ENCODE measurements around the gene CEPT1. TPM values are rescaled to one million over a fixed set of nuclear protein-coding genes. Genes with fewer than 3 reads are reported as not detected.

CEPT1 gene
- total and polyA plus RNA-seq, 2 of the 8 experiments (the other 6 are each of a cell fraction or from before 2014, with no cell fraction given) = 18.5 to 28.6 TPM

- CTCF ChIA-PET (ENCODE audit: partially characterized antibody) = no interaction called here
- no peak overlapping the region for H3K27ac ChIP-seq (ENCODE audit: low read depth, low read length)
Measured at GRCh38 chr1:111157431-111157830, 17.4 kb downstream of the CEPT1 start.

More at GRCh38 chr1:111157431-111157830, 17.4 kb downstream of the CEPT1 start:
- no peaks in the 10 kb centered on the region for H3K27me3 ChIP-seq (replicated peaks in 1 of 4; ENCODE audit: control insufficient read depth in 3 of 4, extremely low read depth in 1 of 4, insufficient read depth in 3 of 4, low read length in 3 of 4)
- no peak overlapping the region for H2BK15ac ChIP-seq (ENCODE audit: low read length)
- no peak overlapping the region for H4K91ac ChIP-seq (replicated peaks; ENCODE audit: insufficient read length, low read length)
- peaks cover 0 to 1% of the 10 kb centered on the region in 2 experiments for H4K20me1 ChIP-seq (replicated peaks in 1 of 2; ENCODE audit: control insufficient read depth in 1 of 2, insufficient read depth in 2 of 2, low read length in 2 of 2)
- no peak overlapping the region for H3K9ac ChIP-seq (replicated peaks in 1 of 4; ENCODE audit: extremely low read depth in 1 of 4, low read depth in 3 of 4, low read length in 3 of 4)
- no peaks in the 10 kb centered on the region for H3K4me1 ChIP-seq (replicated peaks in 1 of 4; ENCODE audit: control insufficient read depth in 3 of 4, insufficient read depth in 4 of 4, low read length in 3 of 4)
- peaks cover 0 to 48% of the 10 kb centered on the region in 2 experiments; a peak in 3 of 4 replicates for H3K79me2 ChIP-seq (ENCODE audit: control insufficient read depth in 1 of 2, insufficient read depth in 2 of 2, low read length in 2 of 2)
- FAIRE-seq (no peak), DNase-seq (ENCODE audit: low read depth in 1 of 2, low spot score in 2 of 2) (no peak)
- H3K4me3 ChIP-seq (ENCODE audit: extremely low read depth in 1 of 4, insufficient read depth in 2 of 4, low read depth in 3 of 4, low read length in 4 of 4) = no peak overlapping the region
- TF ChIP-seq MAX (IDR thresholded peaks at IDR 0.05) (no peak), SP2 (IDR thresholded peaks at IDR 0.05; ENCODE audit: low read length) (no peak), PHF8 (conservative IDR thresholded peaks at IDR 0.05; ENCODE audit: low read depth, low read length) (no peak)
- POLR2A ChIA-PET (ENCODE audit: partially characterized antibody) = no interaction called here
- no peak overlapping the region for H3K56ac ChIP-seq (replicated peaks; ENCODE audit: insufficient read length, low read depth, low read length)
- H4K8ac ChIP-seq (ENCODE audit: extremely low read depth, insufficient read depth, low read length) = no peak overlapping the region
- no peak overlapping the region for H2AFZ ChIP-seq (ENCODE audit: low read length)
- no peak overlapping the region for H3K14ac ChIP-seq (ENCODE audit: insufficient read length)
- no peak overlapping the region for H2BK20ac ChIP-seq (ENCODE audit: low read length)
- H3K23me2 ChIP-seq (ENCODE audit: low read depth, low read length) = no peaks in the 10 kb centered on the region
- no peak overlapping the region for H2BK5ac ChIP-seq (ENCODE audit: low read depth, low read length)
- H2BK120ac ChIP-seq (replicated peaks; ENCODE audit: low read depth, low read length) = no peak overlapping the region
- no peak overlapping the region for H3K18ac ChIP-seq (ENCODE audit: extremely low read depth, low read length)
- no peaks in the 10 kb centered on the region for H3K9me3 ChIP-seq (ENCODE audit: insufficient read depth in 2 of 2, low read depth in 1 of 2, low read length in 1 of 2)
- H2AK5ac ChIP-seq (ENCODE audit: low read depth, low read length) = no peak overlapping the region
- no peak overlapping the region for H3K4ac ChIP-seq (replicated peaks; ENCODE audit: insufficient read length, low read depth, low read length)
- WGBS, 2 experiments (ENCODE audit: extremely low coverage in 1 of 2, insufficient coverage in 1 of 2, insufficient read length in 1 of 2, insufficient replicate concordance in 2 of 2, low coverage in 1 of 2, low lambda C conversion rate in 2 of 2, missing lambda C conversion rate in 1 of 2) = 94% methylated on average over 2 of the region's 2 CpGs; no CpG with 5 or more reads in 1 of the 2 experiments
- no peak overlapping the region for H3K23ac ChIP-seq (ENCODE audit: insufficient read length)
- H3K4me2 ChIP-seq (ENCODE audit: insufficient read depth in 1 of 2, low read depth in 2 of 2, low read length in 2 of 2) = no peak overlapping the region
- H3K36me3 ChIP-seq (ENCODE audit: control insufficient read depth in 2 of 4, insufficient read depth in 4 of 4, low read length in 3 of 4) = peaks cover 0 to 20% (median 3%) of the 10 kb centered on the region in 4 experiments; a peak in 3 of 8 replicates
- no peak overlapping the region for H2BK12ac ChIP-seq (ENCODE audit: low read depth, low read length)
- no peak overlapping the region for H4K5ac ChIP-seq (ENCODE audit: insufficient read length, low read depth, low read length)
- H3K79me1 ChIP-seq (ENCODE audit: low read depth, low read length) = no peaks in the 10 kb centered on the region; the same call in 1 of the 2 replicates
